GM12878 (cell line): ENCODE data around the gene MEP1A. TPM values are rescaled to one million over a fixed set of nuclear protein-coding genes. Genes with fewer than 3 reads are reported as not detected.

ENCODE experiments used
- ATAC-seq: fragments of 200-7000 bp; cut with Tn5 transposase; 3 replicates; pipeline ENCODE4 v1.9.1; 2020; ENCODE audit warnings: mild to moderate bottlenecking, moderate library complexity
- BruUV-seq: library from RNA; stranded (reverse); fragments of 400-500 nt; replicated peaks from 2 replicates; lab custom pipeline; 2021; lab: Mats Ljungman, UMichigan
- CTCF ChIA-PET: fragments of 300-600 bp; sonication (Branson Sonifier 250); formaldehyde crosslinking; extraction: SDS; loops from one replicate; lab custom pipeline; 2021; ENCODE audit warnings: inconsistent platforms; lab: Yijun Ruan, JAX
- POLR2A ChIA-PET: fragments of 350-600 bp; formaldehyde crosslinking; extraction: SDS; loops from one replicate; lab custom pipeline; 2021; ENCODE audit warnings: inconsistent platforms; lab: Charles Lee
- RAD21 ChIA-PET: fragments of 300-600 bp; sonication (Branson Sonifier 250); formaldehyde crosslinking; loops from one replicate; lab custom pipeline; 2023; ENCODE audit warnings: antibody characterized with exemption; ENCODE audit not compliant: unreplicated experiment; lab: Charles Lee
- SMC1A ChIA-PET: fragments of 300-600 bp; sonication (Branson Sonifier 250); formaldehyde crosslinking; loops from one replicate; lab custom pipeline; 2023; ENCODE audit not compliant: unreplicated experiment, uncharacterized antibody; lab: Charles Lee
- DNase-seq: peaks from one replicate; pipeline ENCODE4 v3.0.0-alpha.2; 2011; ENCODE audit warnings: low read depth, low spot score
- FAIRE-seq: peaks from 3 replicates; lab custom pipeline; 2011; peaks lifted over from hg19 to GRCh38; lab: Jason Lieb, UNC
- H2AFZ ChIP-seq: 2 replicates; pipeline ENCODE4 v1.6.0; 2011; ENCODE audit warnings: low read depth, low read length, control low read depth; ENCODE audit not compliant: control insufficient read depth
- H3K27ac ChIP-seq: 2 replicates; pipeline ENCODE4 v1.5.1; 2011; ENCODE audit warnings: control low read depth; ENCODE audit not compliant: control insufficient read depth, insufficient read depth
- H3K27me3 ChIP-seq, 2 experiments: replicated peaks in 1 of 2; 2 replicates each; pipeline versions ENCODE4 v1.6.0 to v1.6.1; 2011; ENCODE audit warnings: low read length in 1 of 2; ENCODE audit not compliant: control insufficient read depth in 2 of 2, insufficient read depth in 2 of 2
- H3K36me3 ChIP-seq, 2 experiments: 2 replicates each; pipeline ENCODE4 v1.5.1; 2011; ENCODE audit warnings: low read length in 1 of 2; ENCODE audit not compliant: control insufficient read depth in 2 of 2, insufficient read depth in 2 of 2
- H3K4me1 ChIP-seq: 2 replicates; pipeline ENCODE4 v1.6.1; 2011; ENCODE audit warnings: mild to moderate bottlenecking, low read length, moderate library complexity, mixed read lengths; ENCODE audit not compliant: control insufficient read depth, insufficient read depth
- H3K4me2 ChIP-seq: 2 replicates; pipeline ENCODE4 v1.6.0; 2011; ENCODE audit warnings: control low read depth; ENCODE audit not compliant: control insufficient read depth, insufficient read depth
- H3K4me3 ChIP-seq: fragments of 200-600 bp; sonication (generic); 2 replicates; pipeline ENCODE4 v1.5.1; 2016
- H3K79me2 ChIP-seq: 2 replicates; pipeline ENCODE4 v1.6.0; 2011; ENCODE audit warnings: low read length; ENCODE audit not compliant: control insufficient read depth, insufficient read depth
- H3K9ac ChIP-seq: 2 replicates; pipeline ENCODE4 v1.8.0; 2011; ENCODE audit warnings: low read length, control low read depth, mixed read lengths; ENCODE audit not compliant: control insufficient read depth, insufficient read depth
- H3K9me3 ChIP-seq: replicated peaks from 3 replicates; pipeline ENCODE4 v1.5.1; 2011; ENCODE audit warnings: mild to moderate bottlenecking, low read length; ENCODE audit not compliant: control insufficient read depth, insufficient read depth
- H4K20me1 ChIP-seq: 2 replicates; pipeline ENCODE4 v1.6.0; 2011; ENCODE audit not compliant: control insufficient read depth, insufficient read depth
- BHLHE40 ChIP-seq, 2 experiments: fragments of 450-650 bp in 1 of 2; IDR thresholded peaks; 2 replicates each; pipeline ENCODE4 v1.6.1; 2011 to 2017; ENCODE audit warnings: low read depth in 2 of 2, borderline replicate concordance in 1 of 2, improper control_type of control experiment in 1 of 2, low read length in 1 of 2, mild to moderate bottlenecking in 1 of 2
- DPF2 ChIP-seq: fragments of 450-650 bp; IDR thresholded peaks from 2 replicates; pipeline ENCODE4 v1.6.1; 2017; ENCODE audit warnings: mild to moderate bottlenecking
- FOXM1 ChIP-seq: IDR thresholded peaks from 2 replicates; pipeline ENCODE4 v1.6.1; 2012; ENCODE audit warnings: low read depth, mild to moderate bottlenecking, inconsistent platforms, low read length, moderate library complexity
- IKZF2 ChIP-seq, 2 experiments: fragments of 450-650 bp; IDR thresholded peaks; 2 replicates each; pipeline ENCODE4 v1.6.1; 2017; ENCODE audit warnings: mild to moderate bottlenecking in 2 of 2, moderate library complexity in 2 of 2
- IRF5 ChIP-seq: fragments of 450-650 bp; IDR thresholded peaks from 2 replicates; pipeline ENCODE4 v1.6.1; 2017; ENCODE audit warnings: borderline replicate concordance
- KDM1A ChIP-seq: fragments of 200-600 bp; sonication (generic); IDR thresholded peaks from 2 replicates; pipeline ENCODE4 v1.6.1; 2016; ENCODE audit warnings: borderline replicate concordance
- MAX ChIP-seq: IDR thresholded peaks from 2 replicates; pipeline ENCODE4 v1.6.1; 2012; ENCODE audit warnings: low read depth, low read length, improper control_type of control experiment
- NR2C1 ChIP-seq: fragments of 450-650 bp; IDR thresholded peaks from 2 replicates; pipeline ENCODE4 v1.6.1; 2017; ENCODE audit warnings: antibody characterized with exemption, mild to moderate bottlenecking, moderate library complexity
- PAX5 ChIP-seq: IDR thresholded peaks from 2 replicates; pipeline ENCODE4 v1.6.1; 2011; ENCODE audit warnings: low read depth, low read length, borderline replicate concordance
- POLR2AphosphoS2 ChIP-seq: IDR thresholded peaks from 2 replicates; pipeline ENCODE4 v1.6.1; 2011; ENCODE audit warnings: low read depth, mild to moderate bottlenecking, low read length, improper control_type of control experiment, moderate library complexity
- PRDM15 ChIP-seq: fragments of 450-650 bp; formaldehyde crosslinking; IDR thresholded peaks from 2 replicates; pipeline ENCODE4 v1.4.0; 2020; ENCODE audit warnings: mild to moderate bottlenecking, moderate library complexity
- RCOR1 ChIP-seq: conservative IDR thresholded peaks from 2 replicates; pipeline ENCODE4 v1.6.1; 2012; ENCODE audit warnings: low read depth, low read length, improper control_type of control experiment
- ZNF622 ChIP-seq: fragments of 450-650 bp; IDR thresholded peaks from 2 replicates; pipeline ENCODE4 v1.6.1; 2017; ENCODE audit warnings: mild to moderate bottlenecking, inconsistent platforms
- WGBS: methylation state at CpG from one replicate; pipeline ENCODE4 v1.1.6; 2016; ENCODE audit warnings: low lambda C conversion rate; ENCODE audit not compliant: insufficient replicate concordance, insufficient coverage; ENCODE audit errors: missing lambda C conversion rate; 5-methylcytosine and 5-hydroxymethylcytosine counted together
- in situ Hi-C: fragments of 300-500 bp; cut with MboI; formaldehyde crosslinking; loops from 9 replicates; pipeline ENCODE4 v1.14.3; 2018; ENCODE audit warnings: mixed read lengths
- intact Hi-C: fragments of 100-400 bp; cut with micrococcal nuclease; formaldehyde crosslinking; loops from one replicate; pipeline ENCODE4 v1.14.2; 2022; ENCODE audit not compliant: unreplicated experiment
- polyA plus RNA-seq, 11 experiments: library from polyadenylated mRNA; depleted of rRNA in 4 of 11; unstranded in 6 of 11; stranded (reverse) in 5 of 11; fragments of >200 nt; fragmentation: Nextera tagmentation in 4 of 11; fragmentation: Illumina TruSeq in 1 of 11; extraction: Ambion mirVana in 4 of 11; extraction: Trizol in 1 of 11; gene quantifications; 1 replicate in 1 of 11; 2 replicates in 10 of 11; pipeline versions ENCODE4 v1.2.1 to v1.2.3, GENCODE V29; 2011 to 2016; ENCODE audit warnings: inconsistent platforms in 2 of 11, missing spikeins in 2 of 11, low read depth in 1 of 11
- total RNA-seq, 4 experiments: library from RNA; depleted of rRNA in 3 of 4; stranded (reverse); fragments of >200 nt in 3 of 4; fragmentation: Illumina TruSeq in 1 of 4; extraction: Trizol in 1 of 4; gene quantifications; 2 replicates each; pipeline versions ENCODE4 v1.2.1 to v1.2.3, GENCODE V29; 2013 to 2021
- TF ChIP-seq, protein P1 (sequence below): fragments of 450-650 bp; IDR thresholded peaks from 2 replicates; pipeline ENCODE4 v1.6.1; 2016; ENCODE audit warnings: mild to moderate bottlenecking, moderate library complexity, borderline replicate concordance

The MEP1A gene
- total and polyA plus RNA-seq, 10 of the 15 experiments (the other 5 are each of a cell fraction or from before 2014, with no cell fraction given) = not detected

DNA sequence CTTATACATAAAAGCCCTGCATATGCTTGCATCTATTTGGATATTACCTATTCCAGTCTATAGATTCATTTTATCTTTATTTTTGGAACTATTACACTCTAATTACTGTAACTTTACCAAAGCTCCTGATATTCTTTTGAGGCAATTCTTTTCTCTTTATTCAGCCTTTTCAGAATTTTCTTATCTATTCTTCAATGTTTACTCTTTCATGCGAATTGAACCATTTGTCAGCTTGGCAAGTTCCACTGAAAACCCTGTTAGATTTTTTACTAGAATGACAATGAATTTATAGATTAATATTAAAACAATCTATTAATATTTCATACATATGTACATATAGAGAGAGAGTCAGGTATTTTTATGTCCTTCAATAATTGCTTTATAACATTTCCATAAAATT lies 554 bp upstream of the MEP1A start:
- no peaks in the 10 kb centered on the region for H3K36me3 ChIP-seq
- no peak overlapping the region for H3K4me2 ChIP-seq
- no peak overlapping the region for H3K9ac ChIP-seq
- WGBS = 31% methylated on average over 1 of the region's 1 CpG
- intact Hi-C loops = no loop called here
- ATAC-seq = no peak
- H3K27me3 ChIP-seq = no peaks in the 10 kb centered on the region
- in situ Hi-C loops = no loop called here
- H3K4me3 ChIP-seq = no peak overlapping the region
- ChIA-PET RAD21 (no interaction called here), POLR2A (no interaction called here), CTCF (no interaction called here), SMC1A (no interaction called here)
- TF ChIP-seq FOXM1 (no peak), RCOR1 (no peak), NR2C1 (no peak), BHLHE40 (IDR thresholded peaks at IDR 0.05; ENCODE audit: borderline replicate concordance in 1 of 2, low read depth in 2 of 2, low read length in 1 of 2) (no peak), IKZF2 (IDR thresholded peaks at IDR 0.05) (no peak), PAX5 (no peak), POLR2AphosphoS2 (no peak), DPF2 (no peak), MAX (no peak), PRDM15 (no peak), KDM1A (no peak), IRF5 (no peak), ZNF622 (no peak)
- TF ChIP-seq, protein P1, sequence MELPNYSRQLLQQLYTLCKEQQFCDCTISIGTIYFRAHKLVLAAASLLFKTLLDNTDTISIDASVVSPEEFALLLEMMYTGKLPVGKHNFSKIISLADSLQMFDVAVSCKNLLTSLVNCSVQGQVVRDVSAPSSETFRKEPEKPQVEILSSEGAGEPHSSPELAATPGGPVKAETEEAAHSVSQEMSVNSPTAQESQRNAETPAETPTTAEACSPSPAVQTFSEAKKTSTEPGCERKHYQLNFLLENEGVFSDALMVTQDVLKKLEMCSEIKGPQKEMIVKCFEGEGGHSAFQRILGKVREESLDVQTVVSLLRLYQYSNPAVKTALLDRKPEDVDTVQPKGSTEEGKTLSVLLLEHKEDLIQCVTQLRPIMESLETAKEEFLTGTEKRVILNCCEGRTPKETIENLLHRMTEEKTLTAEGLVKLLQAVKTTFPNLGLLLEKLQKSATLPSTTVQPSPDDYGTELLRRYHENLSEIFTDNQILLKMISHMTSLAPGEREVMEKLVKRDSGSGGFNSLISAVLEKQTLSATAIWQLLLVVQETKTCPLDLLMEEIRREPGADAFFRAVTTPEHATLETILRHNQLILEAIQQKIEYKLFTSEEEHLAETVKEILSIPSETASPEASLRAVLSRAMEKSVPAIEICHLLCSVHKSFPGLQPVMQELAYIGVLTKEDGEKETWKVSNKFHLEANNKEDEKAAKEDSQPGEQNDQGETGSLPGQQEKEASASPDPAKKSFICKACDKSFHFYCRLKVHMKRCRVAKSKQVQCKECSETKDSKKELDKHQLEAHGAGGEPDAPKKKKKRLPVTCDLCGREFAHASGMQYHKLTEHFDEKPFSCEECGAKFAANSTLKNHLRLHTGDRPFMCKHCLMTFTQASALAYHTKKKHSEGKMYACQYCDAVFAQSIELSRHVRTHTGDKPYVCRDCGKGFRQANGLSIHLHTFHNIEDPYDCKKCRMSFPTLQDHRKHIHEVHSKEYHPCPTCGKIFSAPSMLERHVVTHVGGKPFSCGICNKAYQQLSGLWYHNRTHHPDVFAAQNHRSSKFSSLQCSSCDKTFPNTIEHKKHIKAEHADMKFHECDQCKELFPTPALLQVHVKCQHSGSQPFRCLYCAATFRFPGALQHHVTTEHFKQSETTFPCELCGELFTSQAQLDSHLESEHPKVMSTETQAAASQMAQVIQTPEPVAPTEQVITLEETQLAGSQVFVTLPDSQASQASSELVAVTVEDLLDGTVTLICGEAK = no peak
- no peak for DNase-seq
- H4K20me1 ChIP-seq = no peaks in the 10 kb centered on the region
- FAIRE-seq = no peak
- no peak overlapping the region for H3K27ac ChIP-seq
- no peak overlapping the region for H2AFZ ChIP-seq
- no peaks in the 10 kb centered on the region for H3K9me3 ChIP-seq
- no peaks in the 10 kb centered on the region for H3K79me2 ChIP-seq
- no TSS peak for BruUV-seq
- no peaks in the 10 kb centered on the region for H3K4me1 ChIP-seq
